K562 (cell line): ENCODE results near the gene TXLNA. TPM values are rescaled to one million over a fixed set of nuclear protein-coding genes. Genes with fewer than 3 reads are reported as not detected.

Experiments
- CEBPB ChIP-seq: fragments of 450-650 bp; IDR thresholded peaks from 2 replicates; pipeline ENCODE4 v1.6.1; 2016; ENCODE audit warnings: missing genetic modification characterization, missing compliant biosample characterization
- CTBP1 ChIP-seq: fragments of 450-650 bp; IDR thresholded peaks from 2 replicates; pipeline ENCODE4 v1.6.1; 2016; ENCODE audit warnings: borderline replicate concordance
- HCFC1 ChIP-seq: IDR thresholded peaks from 2 replicates; pipeline ENCODE4 v1.6.1; 2012; ENCODE audit warnings: low read depth, low read length, improper control_type of control experiment
- HMG20B ChIP-seq: fragments of 250-450 bp; sonication (Bioruptor Pico); IDR thresholded peaks from 2 replicates; pipeline ENCODE4 v1.5.0; 2021; ENCODE audit warnings: mild to moderate bottlenecking
- HSF4 ChIP-seq: fragments of 250-450 bp; sonication (Bioruptor Pico); IDR thresholded peaks from 2 replicates; pipeline ENCODE4 v2.1.2; 2022; ENCODE audit warnings: mild to moderate bottlenecking, moderate library complexity, borderline replicate concordance
- KHSRP ChIP-seq: fragments of 450-650 bp; IDR thresholded peaks from 2 replicates; pipeline ENCODE4 v1.6.1; 2017
- MAZ ChIP-seq, 2 experiments: fragments of 450-650 bp in 1 of 2; sonication (generic) in 1 of 2; formaldehyde crosslinking; IDR thresholded peaks in 1 of 2; conservative IDR thresholded peaks in 1 of 2; 2 replicates each; pipeline versions ENCODE4 v1.4.0 to v1.5.0; 2020; ENCODE audit warnings: mild to moderate bottlenecking in 1 of 2, missing genetic modification reagents in 1 of 2
- MCM7 ChIP-seq, 2 experiments: fragments of 450-650 bp; IDR thresholded peaks; 2 replicates each; pipeline ENCODE4 v1.6.1; 2016 to 2018
- OTX1 ChIP-seq: fragments of 450-650 bp; formaldehyde crosslinking; IDR thresholded peaks from 2 replicates; pipeline ENCODE4 v1.4.0; 2022; ENCODE audit warnings: mild to moderate bottlenecking
- RBFOX2 ChIP-seq: fragments of 200-400 bp; formaldehyde crosslinking; IDR thresholded peaks from 2 replicates; pipeline ENCODE4 v1.6.1; 2017; ENCODE audit warnings: low read depth, mild to moderate bottlenecking, low read length, moderate library complexity
- SAP30 ChIP-seq: fragments of 200-600 bp; sonication (generic); IDR thresholded peaks from 2 replicates; pipeline ENCODE4 v1.6.1; 2012; ENCODE audit warnings: borderline replicate concordance, low read depth, mild to moderate bottlenecking, moderate library complexity, low read length, control low read depth, inconsistent platforms; ENCODE audit not compliant: insufficient read depth, poor library complexity, severe bottlenecking
- TBL1XR1 ChIP-seq, 2 experiments: IDR thresholded peaks; 2 replicates each; pipeline ENCODE4 v1.6.1; 2012; ENCODE audit warnings: improper control_type of control experiment in 2 of 2, low read length in 2 of 2, mild to moderate bottlenecking in 1 of 2
- TOE1 ChIP-seq, 2 experiments: fragments of 450-650 bp in 1 of 2; sonication (generic) in 1 of 2; formaldehyde crosslinking in 1 of 2; IDR thresholded peaks; 2 replicates each; pipeline versions ENCODE4 v1.7.1 to v1.8.0; 2016 to 2022; ENCODE audit warnings: borderline replicate concordance in 2 of 2, mild to moderate bottlenecking in 2 of 2, antibody characterized with exemption in 1 of 2, inconsistent platforms in 1 of 2, low read depth in 1 of 2, missing genetic modification reagents in 1 of 2, moderate library complexity in 1 of 2
- ZNF699 ChIP-seq: fragments of 250-450 bp; sonication (Bioruptor Pico); IDR thresholded peaks from 2 replicates; pipeline ENCODE4 v1.8.0; 2021; ENCODE audit warnings: mild to moderate bottlenecking, moderate library complexity; ENCODE audit not compliant: insufficient replicate concordance
- ZNF707 ChIP-seq: fragments of 250-450 bp; sonication (Bioruptor Pico); conservative IDR thresholded peaks from 2 replicates; pipeline ENCODE4 v1.8.0; 2022; ENCODE audit warnings: inconsistent platforms, mild to moderate bottlenecking, moderate library complexity
- polyA plus RNA-seq, 8 experiments: library from polyadenylated mRNA; depleted of rRNA in 4 of 8; stranded (reverse) in 5 of 8; unstranded in 3 of 8; fragments of >200 nt; fragmentation: Nextera tagmentation in 2 of 8; fragmentation: Illumina TruSeq in 1 of 8; extraction: Ambion mirVana in 2 of 8; extraction: Trizol in 1 of 8; gene quantifications; 2 replicates each; pipeline versions ENCODE4 v1.2.1 to v1.2.3, GENCODE V29; 2011 to 2014; ENCODE audit warnings: inconsistent platforms in 1 of 8, missing spikeins in 1 of 8
- total RNA-seq, 7 experiments: library from RNA; depleted of rRNA in 6 of 7; stranded (reverse); fragments of >200 nt in 6 of 7; fragmentation: Illumina TruSeq in 2 of 7; extraction: Trizol in 2 of 7; gene quantifications; 2 replicates each; pipeline versions ENCODE4 v1.2.1 to v1.2.3, GENCODE V29; 2011 to 2021; ENCODE audit warnings: low replicate concordance in 1 of 7
- TF ChIP-seq, protein P1 (sequence below): fragments of 450-650 bp; formaldehyde crosslinking; conservative IDR thresholded peaks from 2 replicates; pipeline ENCODE4 v1.4.0; 2022; ENCODE audit warnings: mild to moderate bottlenecking, missing genetic modification characterization
- TF ChIP-seq, protein P2 (sequence below): IDR thresholded peaks from 3 replicates; pipeline ENCODE4 v1.6.1; 2011; ENCODE audit warnings: borderline replicate concordance, mild to moderate bottlenecking, moderate library complexity; ENCODE audit not compliant: insufficient read length; ENCODE audit errors: extremely low read depth
- TF ChIP-seq, protein P3 (sequence below): sonication (generic); formaldehyde crosslinking; IDR thresholded peaks from 2 replicates; pipeline ENCODE4 v1.8.0; 2022; ENCODE audit warnings: missing genetic modification reagents, mild to moderate bottlenecking, borderline replicate concordance
- TF ChIP-seq, protein P4 (sequence below): fragments of 250-450 bp; sonication (Bioruptor Pico); IDR thresholded peaks from 2 replicates; pipeline ENCODE4 v1.8.0; 2022; ENCODE audit warnings: moderate library complexity, mild to moderate bottlenecking, inconsistent platforms

Gene TXLNA
- total and polyA plus RNA-seq, 9 of the 15 experiments (the other 6 are each of a cell fraction or from before 2014, with no cell fraction given), result 9.2 to 54.5 (median 39.3) TPM

DNA sequence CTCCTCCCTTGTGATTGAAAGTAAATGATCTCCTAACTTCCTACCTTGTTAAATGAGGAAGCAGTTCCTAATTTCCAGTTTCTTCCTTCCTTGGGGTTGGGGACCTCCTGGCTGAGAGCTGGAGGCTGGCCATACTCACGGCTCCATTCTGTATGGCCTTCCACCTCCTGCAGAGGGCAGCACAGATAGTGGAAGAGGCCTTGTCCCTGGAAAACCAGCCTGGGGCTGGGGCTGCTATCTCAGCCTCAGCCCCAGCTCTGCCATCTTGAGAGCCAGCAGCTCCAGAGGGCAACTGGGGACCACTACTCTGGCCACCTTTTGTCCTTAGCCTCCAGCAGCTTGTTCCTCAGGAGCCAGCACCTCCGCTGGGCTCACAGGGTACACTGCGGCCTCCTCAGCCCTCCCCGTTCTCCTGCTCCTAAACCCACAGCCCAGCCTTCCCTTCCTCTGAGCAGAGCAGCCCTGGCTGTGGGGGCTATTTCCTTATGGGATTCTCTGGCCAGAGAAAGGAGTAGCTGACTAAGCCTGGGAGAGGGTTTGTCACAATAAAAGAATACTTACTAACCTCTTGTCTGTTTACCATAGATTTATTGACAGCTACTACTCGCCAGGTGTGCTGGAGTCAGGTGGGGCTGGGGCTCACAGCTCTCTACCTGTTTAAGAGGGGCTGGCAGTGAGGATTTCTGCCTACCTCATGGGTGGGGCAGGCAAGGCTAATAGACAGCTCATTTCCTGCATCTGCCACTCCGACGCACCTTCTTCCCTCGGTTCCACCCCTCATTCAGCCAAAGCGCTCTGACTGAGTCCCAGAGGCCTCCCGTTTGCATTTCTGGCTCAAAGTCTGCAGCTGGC lies 36.4 kb downstream of the TXLNA start (continued):
- 0 out of 2 replicates have a peak, but pooled peaks have one; percentile 16 for TF ChIP-seq RBFOX2
- no peak for TF ChIP-seq HCFC1
- no peak for TF ChIP-seq HSF4 (CRISPR knock-in tag)
- TF ChIP-seq, protein P1, sequence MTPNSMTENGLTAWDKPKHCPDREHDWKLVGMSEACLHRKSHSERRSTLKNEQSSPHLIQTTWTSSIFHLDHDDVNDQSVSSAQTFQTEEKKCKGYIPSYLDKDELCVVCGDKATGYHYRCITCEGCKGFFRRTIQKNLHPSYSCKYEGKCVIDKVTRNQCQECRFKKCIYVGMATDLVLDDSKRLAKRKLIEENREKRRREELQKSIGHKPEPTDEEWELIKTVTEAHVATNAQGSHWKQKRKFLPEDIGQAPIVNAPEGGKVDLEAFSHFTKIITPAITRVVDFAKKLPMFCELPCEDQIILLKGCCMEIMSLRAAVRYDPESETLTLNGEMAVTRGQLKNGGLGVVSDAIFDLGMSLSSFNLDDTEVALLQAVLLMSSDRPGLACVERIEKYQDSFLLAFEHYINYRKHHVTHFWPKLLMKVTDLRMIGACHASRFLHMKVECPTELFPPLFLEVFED (CRISPR knock-in tag), result no peak
- TF ChIP-seq ZNF699 (CRISPR knock-in tag), result no peak
- TF ChIP-seq HMG20B (CRISPR knock-in tag), result no peak
- TF ChIP-seq MAZ (CRISPR knock-in tag; conservative IDR thresholded peaks at IDR 0.05 in 1 of 2, IDR thresholded peaks at IDR 0.05 in 1 of 2), result peak in 1 of 2 experiments; percentile 59; a peak in 2 of 4 replicates
- no peak for TF ChIP-seq ZNF707 (CRISPR knock-in tag)
- TF ChIP-seq SAP30, result no peak
- TF ChIP-seq KHSRP, result no peak
- TF ChIP-seq TBL1XR1 (IDR thresholded peaks at IDR 0.05; ENCODE audit: low read length in 2 of 2), result no peak
- no peak for TF ChIP-seq TOE1 (IDR thresholded peaks at IDR 0.05; ENCODE audit: borderline replicate concordance)
- TF ChIP-seq TOE1 (CRISPR knock-in tag; IDR thresholded peaks at IDR 0.05; ENCODE audit: borderline replicate concordance, low read depth), result 0 out of 2 replicates have a peak, but pooled peaks have one; percentile 35
- no peak for TF ChIP-seq MCM7 (IDR thresholded peaks at IDR 0.05)
- TF ChIP-seq CTBP1, result peak; percentile 57; the same call in 1 of the 2 replicates
- TF ChIP-seq, protein P2, sequence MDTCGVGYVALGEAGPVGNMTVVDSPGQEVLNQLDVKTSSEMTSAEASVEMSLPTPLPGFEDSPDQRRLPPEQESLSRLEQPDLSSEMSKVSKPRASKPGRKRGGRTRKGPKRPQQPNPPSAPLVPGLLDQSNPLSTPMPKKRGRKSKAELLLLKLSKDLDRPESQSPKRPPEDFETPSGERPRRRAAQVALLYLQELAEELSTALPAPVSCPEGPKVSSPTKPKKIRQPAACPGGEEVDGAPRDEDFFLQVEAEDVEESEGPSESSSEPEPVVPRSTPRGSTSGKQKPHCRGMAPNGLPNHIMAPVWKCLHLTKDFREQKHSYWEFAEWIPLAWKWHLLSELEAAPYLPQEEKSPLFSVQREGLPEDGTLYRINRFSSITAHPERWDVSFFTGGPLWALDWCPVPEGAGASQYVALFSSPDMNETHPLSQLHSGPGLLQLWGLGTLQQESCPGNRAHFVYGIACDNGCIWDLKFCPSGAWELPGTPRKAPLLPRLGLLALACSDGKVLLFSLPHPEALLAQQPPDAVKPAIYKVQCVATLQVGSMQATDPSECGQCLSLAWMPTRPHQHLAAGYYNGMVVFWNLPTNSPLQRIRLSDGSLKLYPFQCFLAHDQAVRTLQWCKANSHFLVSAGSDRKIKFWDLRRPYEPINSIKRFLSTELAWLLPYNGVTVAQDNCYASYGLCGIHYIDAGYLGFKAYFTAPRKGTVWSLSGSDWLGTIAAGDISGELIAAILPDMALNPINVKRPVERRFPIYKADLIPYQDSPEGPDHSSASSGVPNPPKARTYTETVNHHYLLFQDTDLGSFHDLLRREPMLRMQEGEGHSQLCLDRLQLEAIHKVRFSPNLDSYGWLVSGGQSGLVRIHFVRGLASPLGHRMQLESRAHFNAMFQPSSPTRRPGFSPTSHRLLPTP, result no peak
- no peak for TF ChIP-seq CEBPB (tag)
- TF ChIP-seq, protein P3, sequence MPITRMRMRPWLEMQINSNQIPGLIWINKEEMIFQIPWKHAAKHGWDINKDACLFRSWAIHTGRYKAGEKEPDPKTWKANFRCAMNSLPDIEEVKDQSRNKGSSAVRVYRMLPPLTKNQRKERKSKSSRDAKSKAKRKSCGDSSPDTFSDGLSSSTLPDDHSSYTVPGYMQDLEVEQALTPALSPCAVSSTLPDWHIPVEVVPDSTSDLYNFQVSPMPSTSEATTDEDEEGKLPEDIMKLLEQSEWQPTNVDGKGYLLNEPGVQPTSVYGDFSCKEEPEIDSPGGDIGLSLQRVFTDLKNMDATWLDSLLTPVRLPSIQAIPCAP (CRISPR knock-in tag), result no peak
- TF ChIP-seq, protein P4, sequence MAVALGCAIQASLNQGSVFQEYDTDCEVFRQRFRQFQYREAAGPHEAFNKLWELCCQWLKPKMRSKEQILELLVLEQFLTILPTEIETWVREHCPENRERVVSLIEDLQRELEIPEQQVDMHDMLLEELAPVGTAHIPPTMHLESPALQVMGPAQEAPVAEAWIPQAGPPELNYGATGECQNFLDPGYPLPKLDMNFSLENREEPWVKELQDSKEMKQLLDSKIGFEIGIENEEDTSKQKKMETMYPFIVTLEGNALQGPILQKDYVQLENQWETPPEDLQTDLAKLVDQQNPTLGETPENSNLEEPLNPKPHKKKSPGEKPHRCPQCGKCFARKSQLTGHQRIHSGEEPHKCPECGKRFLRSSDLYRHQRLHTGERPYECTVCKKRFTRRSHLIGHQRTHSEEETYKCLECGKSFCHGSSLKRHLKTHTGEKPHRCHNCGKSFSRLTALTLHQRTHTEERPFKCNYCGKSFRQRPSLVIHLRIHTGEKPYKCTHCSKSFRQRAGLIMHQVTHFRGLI (CRISPR knock-in tag), result no peak
- no peak for TF ChIP-seq OTX1 (CRISPR knock-in tag)
